GM12878 (cell line): ENCODE measurements around the gene ASB10. TPM values are rescaled to one million over a fixed set of nuclear protein-coding genes. Genes with fewer than 3 reads are reported as not detected.

Experiments used
- ATAC-seq: fragments of 200-7000 bp; cut with Tn5 transposase; 3 replicates; pipeline ENCODE4 v1.9.1; 2020; ENCODE audit warnings: mild to moderate bottlenecking, moderate library complexity
- BruUV-seq: library from RNA; stranded (reverse); fragments of 400-500 nt; replicated peaks from 2 replicates; lab custom pipeline; 2021; lab: Mats Ljungman, UMichigan
- CTCF ChIA-PET: fragments of 300-600 bp; sonication (Branson Sonifier 250); formaldehyde crosslinking; extraction: SDS; loops from one replicate; lab custom pipeline; 2021; ENCODE audit warnings: inconsistent platforms; lab: Yijun Ruan, JAX
- POLR2A ChIA-PET: fragments of 350-600 bp; formaldehyde crosslinking; extraction: SDS; loops from one replicate; lab custom pipeline; 2021; ENCODE audit warnings: inconsistent platforms; lab: Charles Lee
- RAD21 ChIA-PET: fragments of 300-600 bp; sonication (Branson Sonifier 250); formaldehyde crosslinking; loops from one replicate; lab custom pipeline; 2023; ENCODE audit warnings: antibody characterized with exemption; ENCODE audit not compliant: unreplicated experiment; lab: Charles Lee
- SMC1A ChIA-PET: fragments of 300-600 bp; sonication (Branson Sonifier 250); formaldehyde crosslinking; loops from one replicate; lab custom pipeline; 2023; ENCODE audit not compliant: unreplicated experiment, uncharacterized antibody; lab: Charles Lee
- DNase-seq: peaks from one replicate; pipeline ENCODE4 v3.0.0-alpha.2; 2011; ENCODE audit warnings: low read depth, low spot score
- FAIRE-seq: peaks from 3 replicates; lab custom pipeline; 2011; peaks lifted over from hg19 to GRCh38; lab: Jason Lieb, UNC
- H2AFZ ChIP-seq: 2 replicates; pipeline ENCODE4 v1.6.0; 2011; ENCODE audit warnings: low read depth, low read length, control low read depth; ENCODE audit not compliant: control insufficient read depth
- H3K27ac ChIP-seq: 2 replicates; pipeline ENCODE4 v1.5.1; 2011; ENCODE audit warnings: control low read depth; ENCODE audit not compliant: control insufficient read depth, insufficient read depth
- H3K27me3 ChIP-seq, 2 experiments: replicated peaks in 1 of 2; 2 replicates each; pipeline versions ENCODE4 v1.6.0 to v1.6.1; 2011; ENCODE audit warnings: low read length in 1 of 2; ENCODE audit not compliant: control insufficient read depth in 2 of 2, insufficient read depth in 2 of 2
- H3K36me3 ChIP-seq, 2 experiments: 2 replicates each; pipeline ENCODE4 v1.5.1; 2011; ENCODE audit warnings: low read length in 1 of 2; ENCODE audit not compliant: control insufficient read depth in 2 of 2, insufficient read depth in 2 of 2
- H3K4me1 ChIP-seq: 2 replicates; pipeline ENCODE4 v1.6.1; 2011; ENCODE audit warnings: mild to moderate bottlenecking, low read length, moderate library complexity, mixed read lengths; ENCODE audit not compliant: control insufficient read depth, insufficient read depth
- H3K4me2 ChIP-seq: 2 replicates; pipeline ENCODE4 v1.6.0; 2011; ENCODE audit warnings: control low read depth; ENCODE audit not compliant: control insufficient read depth, insufficient read depth
- H3K4me3 ChIP-seq: fragments of 200-600 bp; sonication (generic); 2 replicates; pipeline ENCODE4 v1.5.1; 2016
- H3K79me2 ChIP-seq: 2 replicates; pipeline ENCODE4 v1.6.0; 2011; ENCODE audit warnings: low read length; ENCODE audit not compliant: control insufficient read depth, insufficient read depth
- H3K9ac ChIP-seq: 2 replicates; pipeline ENCODE4 v1.8.0; 2011; ENCODE audit warnings: low read length, control low read depth, mixed read lengths; ENCODE audit not compliant: control insufficient read depth, insufficient read depth
- H3K9me3 ChIP-seq: replicated peaks from 3 replicates; pipeline ENCODE4 v1.5.1; 2011; ENCODE audit warnings: mild to moderate bottlenecking, low read length; ENCODE audit not compliant: control insufficient read depth, insufficient read depth
- H4K20me1 ChIP-seq: 2 replicates; pipeline ENCODE4 v1.6.0; 2011; ENCODE audit not compliant: control insufficient read depth, insufficient read depth
- ATF2 ChIP-seq: IDR thresholded peaks from 2 replicates; pipeline ENCODE4 v1.6.1; 2012; ENCODE audit warnings: low read length, inconsistent platforms
- ATF7 ChIP-seq: fragments of 450-650 bp; IDR thresholded peaks from 2 replicates; pipeline ENCODE4 v1.6.1; 2016; ENCODE audit warnings: low read depth, mild to moderate bottlenecking
- BCL11A ChIP-seq: IDR thresholded peaks from 2 replicates; pipeline ENCODE4 v1.6.1; 2011; ENCODE audit warnings: low read depth, low read length
- CBX3 ChIP-seq: fragments of 200-600 bp; sonication (generic); IDR thresholded peaks from 2 replicates; pipeline ENCODE4 v1.6.1; 2016; ENCODE audit warnings: low read depth, borderline replicate concordance
- CREM ChIP-seq: IDR thresholded peaks from 2 replicates; pipeline ENCODE4 v1.6.1; 2014; ENCODE audit warnings: antibody characterized with exemption, low read depth
- GATAD2B ChIP-seq: fragments of 450-650 bp; conservative IDR thresholded peaks from 2 replicates; pipeline ENCODE4 v1.6.1; 2017; ENCODE audit warnings: low read depth, mild to moderate bottlenecking, moderate library complexity
- HCFC1 ChIP-seq: fragments of 150-350 bp; IDR thresholded peaks from 2 replicates; pipeline ENCODE4 v1.6.1; 2014; ENCODE audit warnings: low read length
- MAX ChIP-seq: IDR thresholded peaks from 2 replicates; pipeline ENCODE4 v1.6.1; 2012; ENCODE audit warnings: low read depth, low read length, improper control_type of control experiment
- NFYA ChIP-seq: IDR thresholded peaks from 2 replicates; pipeline ENCODE4 v1.6.1; 2011; ENCODE audit warnings: low read depth, mild to moderate bottlenecking, low read length, improper control_type of control experiment, borderline replicate concordance
- NR2C1 ChIP-seq: fragments of 450-650 bp; IDR thresholded peaks from 2 replicates; pipeline ENCODE4 v1.6.1; 2017; ENCODE audit warnings: antibody characterized with exemption, mild to moderate bottlenecking, moderate library complexity
- POLR2A ChIP-seq: IDR thresholded peaks from 2 replicates; pipeline ENCODE4 v1.6.1; 2011; ENCODE audit warnings: low read depth, mild to moderate bottlenecking, low read length
- SUZ12 ChIP-seq: fragments of 200-600 bp; sonication (generic); IDR thresholded peaks from one replicate; pipeline ENCODE4 v1.6.1; 2018; ENCODE audit warnings: antibody characterized with exemption, mild to moderate bottlenecking; ENCODE audit not compliant: unreplicated experiment
- TARDBP ChIP-seq: IDR thresholded peaks from 2 replicates; pipeline ENCODE4 v1.6.1; 2016; ENCODE audit warnings: borderline replicate concordance
- TCF7 ChIP-seq: IDR thresholded peaks from 2 replicates; pipeline ENCODE4 v1.6.1; 2014; ENCODE audit warnings: antibody characterized with exemption, borderline replicate concordance
- YBX1 ChIP-seq: fragments of 450-650 bp; IDR thresholded peaks from 2 replicates; pipeline ENCODE4 v1.6.1; 2016; ENCODE audit warnings: antibody characterized with exemption
- WGBS: methylation state at CpG from one replicate; pipeline ENCODE4 v1.1.6; 2016; ENCODE audit warnings: low lambda C conversion rate; ENCODE audit not compliant: insufficient replicate concordance, insufficient coverage; ENCODE audit errors: missing lambda C conversion rate; 5-methylcytosine and 5-hydroxymethylcytosine counted together
- in situ Hi-C: fragments of 300-500 bp; cut with MboI; formaldehyde crosslinking; loops from 9 replicates; pipeline ENCODE4 v1.14.3; 2018; ENCODE audit warnings: mixed read lengths
- intact Hi-C: fragments of 100-400 bp; cut with micrococcal nuclease; formaldehyde crosslinking; loops from one replicate; pipeline ENCODE4 v1.14.2; 2022; ENCODE audit not compliant: unreplicated experiment
- polyA plus RNA-seq, 11 experiments: library from polyadenylated mRNA; depleted of rRNA in 4 of 11; unstranded in 6 of 11; stranded (reverse) in 5 of 11; fragments of >200 nt; fragmentation: Nextera tagmentation in 4 of 11; fragmentation: Illumina TruSeq in 1 of 11; extraction: Ambion mirVana in 4 of 11; extraction: Trizol in 1 of 11; gene quantifications; 1 replicate in 1 of 11; 2 replicates in 10 of 11; pipeline versions ENCODE4 v1.2.1 to v1.2.3, GENCODE V29; 2011 to 2016; ENCODE audit warnings: inconsistent platforms in 2 of 11, missing spikeins in 2 of 11, low read depth in 1 of 11
- total RNA-seq, 4 experiments: library from RNA; depleted of rRNA in 3 of 4; stranded (reverse); fragments of >200 nt in 3 of 4; fragmentation: Illumina TruSeq in 1 of 4; extraction: Trizol in 1 of 4; gene quantifications; 2 replicates each; pipeline versions ENCODE4 v1.2.1 to v1.2.3, GENCODE V29; 2013 to 2021
- TF ChIP-seq, protein P1 (sequence below): fragments of 450-650 bp; formaldehyde crosslinking; IDR thresholded peaks from 2 replicates; pipeline ENCODE4 v1.4.0; 2020; ENCODE audit warnings: mild to moderate bottlenecking, moderate library complexity

The ASB10 gene
- total and polyA plus RNA-seq, 10 of the 15 experiments (the other 5 are each of a cell fraction or from before 2014, with no cell fraction given) = not detected

GRCh38 chr7:151174246-151175046, 12.6 kb downstream of the ASB10 start (continued):
- no peak for TF ChIP-seq MAX
- TF ChIP-seq, all 136 proteins: peak for 3

DNA sequence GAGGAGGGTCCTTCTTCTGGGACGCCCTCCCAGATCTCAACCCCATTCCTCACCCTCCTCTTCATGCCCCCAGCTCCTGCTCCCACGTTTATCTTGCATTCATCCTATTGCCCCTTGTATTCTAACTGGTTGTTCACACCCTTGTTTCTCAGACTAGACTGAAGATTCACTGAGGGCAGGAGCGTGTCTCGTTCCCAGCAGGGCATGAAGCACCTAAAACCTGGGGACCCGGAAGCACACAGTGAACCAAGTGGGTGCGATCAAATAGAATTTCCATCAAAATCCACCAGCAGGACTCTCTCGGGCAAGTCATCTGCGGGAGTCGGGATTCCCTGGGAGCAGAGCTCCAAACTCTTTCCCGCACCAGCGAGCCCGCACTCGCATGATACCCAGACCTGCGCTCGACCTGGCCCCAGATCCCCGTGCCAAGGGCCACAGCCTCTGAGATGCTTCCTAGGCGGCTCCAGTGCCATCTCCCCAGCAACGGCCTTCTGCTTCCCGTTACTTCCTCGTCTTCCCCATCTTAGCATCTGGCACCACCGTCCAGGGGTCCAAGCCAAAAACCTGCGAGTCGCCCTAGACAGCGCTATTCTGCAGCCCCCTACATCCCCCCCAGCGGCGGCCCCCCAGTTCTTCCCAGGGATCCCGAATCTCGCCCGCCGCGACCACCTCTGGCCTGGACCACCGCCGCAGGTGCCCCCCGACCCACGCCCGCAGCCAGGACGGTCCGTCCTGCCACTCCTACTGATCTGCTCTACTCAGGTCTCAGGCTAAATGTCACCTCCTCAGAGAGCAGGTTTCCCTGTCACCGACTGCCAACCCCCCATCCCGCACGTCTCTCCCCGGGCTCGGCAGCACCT, 13.4 kb downstream of the ASB10 start:
- Histone ChIP-seq H3K9ac (no peak overlapping the region), H3K36me3 (no peaks in the 10 kb centered on the region), H2AFZ (no peak overlapping the region), H4K20me1 (no peaks in the 10 kb centered on the region), H3K27ac (no peak overlapping the region), H3K4me3 (no peak overlapping the region), H3K27me3 (peaks cover 4 to 14% of the 10 kb centered on the region in 2 experiments; a peak in 3 of 4 replicates)
- ChIA-PET POLR2A (no interaction called here), CTCF (no interaction called here), RAD21 (no interaction called here)
- no TSS peak for BruUV-seq
- intact Hi-C loops = loop anchor here (5.0 kb wide), 1 partner anchor 69 kb away; no protein-coding TSS in a partner anchor
- WGBS = 80% methylated on average over 38 of the region's 43 CpGs
- ATAC-seq = no peak
- TF ChIP-seq CREM (no peak), GATAD2B (no peak), ATF2 (no peak), TCF7 (no peak), BCL11A (no peak), ATF7 (no peak), SUZ12 (no peak), TARDBP (no peak), HCFC1 (no peak), NR2C1 (no peak), POLR2A (no peak), CBX3 (no peak), NFYA (no peak), YBX1 (no peak)
- TF ChIP-seq, protein P1, sequence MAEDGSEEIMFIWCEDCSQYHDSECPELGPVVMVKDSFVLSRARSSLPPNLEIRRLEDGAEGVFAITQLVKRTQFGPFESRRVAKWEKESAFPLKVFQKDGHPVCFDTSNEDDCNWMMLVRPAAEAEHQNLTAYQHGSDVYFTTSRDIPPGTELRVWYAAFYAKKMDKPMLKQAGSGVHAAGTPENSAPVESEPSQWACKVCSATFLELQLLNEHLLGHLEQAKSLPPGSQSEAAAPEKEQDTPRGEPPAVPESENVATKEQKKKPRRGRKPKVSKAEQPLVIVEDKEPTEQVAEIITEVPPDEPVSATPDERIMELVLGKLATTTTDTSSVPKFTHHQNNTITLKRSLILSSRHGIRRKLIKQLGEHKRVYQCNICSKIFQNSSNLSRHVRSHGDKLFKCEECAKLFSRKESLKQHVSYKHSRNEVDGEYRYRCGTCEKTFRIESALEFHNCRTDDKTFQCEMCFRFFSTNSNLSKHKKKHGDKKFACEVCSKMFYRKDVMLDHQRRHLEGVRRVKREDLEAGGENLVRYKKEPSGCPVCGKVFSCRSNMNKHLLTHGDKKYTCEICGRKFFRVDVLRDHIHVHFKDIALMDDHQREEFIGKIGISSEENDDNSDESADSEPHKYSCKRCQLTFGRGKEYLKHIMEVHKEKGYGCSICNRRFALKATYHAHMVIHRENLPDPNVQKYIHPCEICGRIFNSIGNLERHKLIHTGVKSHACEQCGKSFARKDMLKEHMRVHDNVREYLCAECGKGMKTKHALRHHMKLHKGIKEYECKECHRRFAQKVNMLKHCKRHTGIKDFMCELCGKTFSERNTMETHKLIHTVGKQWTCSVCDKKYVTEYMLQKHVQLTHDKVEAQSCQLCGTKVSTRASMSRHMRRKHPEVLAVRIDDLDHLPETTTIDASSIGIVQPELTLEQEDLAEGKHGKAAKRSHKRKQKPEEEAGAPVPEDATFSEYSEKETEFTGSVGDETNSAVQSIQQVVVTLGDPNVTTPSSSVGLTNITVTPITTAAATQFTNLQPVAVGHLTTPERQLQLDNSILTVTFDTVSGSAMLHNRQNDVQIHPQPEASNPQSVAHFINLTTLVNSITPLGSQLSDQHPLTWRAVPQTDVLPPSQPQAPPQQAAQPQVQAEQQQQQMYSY (CRISPR knock-in tag) = no peak
- TF ChIP-seq, all 136 proteins: peak for 0
- in situ Hi-C loops = no loop called here
- H3K4me1 ChIP-seq = no peaks in the 10 kb centered on the region
- DNase-seq (no peak), FAIRE-seq (no peak)
- no peaks in the 10 kb centered on the region for H3K79me2 ChIP-seq
- SMC1A ChIA-PET = no interaction called here
- no peak overlapping the region for H3K4me2 ChIP-seq
- H3K9me3 ChIP-seq = no peaks in the 10 kb centered on the region
